Anterior cingulate cortex (tissue), 58 donors: ENCODE measurements around the gene XCR1.
"Not testable (repeated sequence)": the region's sequence is repeated elsewhere in the genome, so short reads cannot be mapped to it uniquely, and the experiment has no call there.

Experiments used
- DNase-seq, 58 donors: peaks; one replicate each; lab custom pipeline; 2025; lab: John Stamatoyannopoulos, UW

XCR1 gene

DNA sequence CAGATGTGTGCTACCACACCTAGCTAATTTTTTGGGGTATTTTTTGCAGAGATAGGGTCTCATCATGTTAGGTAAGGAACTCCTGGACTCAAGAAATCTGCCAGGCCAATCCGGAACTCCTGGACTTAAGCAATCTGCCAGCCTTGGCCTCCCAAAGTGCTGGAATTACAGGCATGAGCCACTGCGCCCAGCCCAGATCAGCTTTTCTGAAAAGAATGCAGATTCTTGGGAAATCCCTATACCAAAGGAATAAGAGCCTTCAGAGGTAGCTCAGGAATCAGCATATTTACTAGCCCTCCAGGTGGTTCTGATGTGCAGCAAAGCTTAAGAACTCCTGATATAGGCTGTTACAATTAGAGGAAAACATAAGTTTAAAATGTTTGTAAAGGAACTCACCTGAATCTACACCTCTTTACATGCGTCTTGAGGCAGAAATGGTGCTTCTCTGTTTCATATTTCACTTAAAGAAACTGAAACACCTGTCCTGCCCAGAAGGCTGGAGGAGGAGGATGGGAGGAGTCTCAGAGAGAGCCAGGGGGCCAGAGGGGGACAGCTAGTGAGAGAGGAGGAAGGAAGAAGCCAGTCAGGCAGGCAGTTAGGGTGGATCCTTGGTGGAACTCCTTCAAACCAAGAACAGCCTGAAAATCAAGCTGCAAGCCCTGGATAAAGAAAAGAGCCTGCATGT is at the start of gene XCR1:
Gene XCR1, minus strand, starts transcription at position 463 of the 685 bp plus-strand sequence. CDS start 5,536 bp downstream, outside the sequence.
- DNase-seq: no peak

GRCh38 chr3:46076606-46077005 is 49.3 kb upstream of the XCR1 start:
- no peak for DNase-seq

DNA sequence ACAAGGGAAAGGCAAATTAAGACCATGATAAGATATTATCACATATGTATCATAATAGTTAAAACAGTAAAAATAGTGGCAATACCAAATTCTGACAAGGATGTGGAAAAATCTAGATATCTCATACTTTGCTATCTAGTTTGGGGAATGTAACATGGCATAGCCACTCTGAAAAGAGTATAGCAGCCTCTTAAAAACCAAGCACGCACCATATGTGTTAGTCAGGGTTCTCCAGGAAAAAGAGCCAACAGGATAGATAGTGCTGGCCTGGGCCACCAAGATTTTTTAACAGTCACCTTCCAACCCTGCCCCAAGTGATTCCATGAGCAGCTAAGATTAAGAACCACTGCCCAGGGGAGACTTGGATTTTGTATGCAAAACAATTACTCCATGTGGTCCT is 48.5 kb upstream of the XCR1 start:
- DNase-seq: no peak

DNA sequence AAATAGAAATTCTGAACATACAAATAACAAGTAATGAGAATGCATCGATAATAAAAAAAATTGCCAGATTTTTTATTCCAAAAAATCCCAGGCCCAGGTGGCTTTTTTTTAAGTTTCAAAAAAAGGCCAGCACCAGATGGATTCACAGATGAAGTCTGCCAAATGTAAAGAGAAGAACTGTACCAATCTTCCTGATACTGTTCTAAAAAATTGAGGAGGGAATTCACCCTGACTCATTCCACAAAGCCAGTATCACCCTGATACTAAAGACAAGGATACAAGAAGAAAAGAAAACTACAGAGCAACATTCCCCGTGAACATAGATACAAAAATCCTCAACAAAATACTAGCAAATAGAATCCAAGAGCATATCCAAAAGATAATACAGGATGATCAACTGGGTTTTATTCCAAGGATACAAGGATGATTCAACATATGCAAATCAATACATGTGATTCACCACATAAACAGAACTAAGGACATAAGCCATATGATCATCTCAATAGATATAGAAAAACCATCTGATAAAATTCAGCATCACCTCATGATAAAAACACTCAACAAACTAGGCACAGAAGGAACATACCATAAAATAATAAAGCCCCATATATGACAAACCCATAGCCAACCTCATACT is 44.1 kb upstream of the XCR1 start:
- peak in 1 of 58 donors; percentile 15 for DNase-seq

DNA sequence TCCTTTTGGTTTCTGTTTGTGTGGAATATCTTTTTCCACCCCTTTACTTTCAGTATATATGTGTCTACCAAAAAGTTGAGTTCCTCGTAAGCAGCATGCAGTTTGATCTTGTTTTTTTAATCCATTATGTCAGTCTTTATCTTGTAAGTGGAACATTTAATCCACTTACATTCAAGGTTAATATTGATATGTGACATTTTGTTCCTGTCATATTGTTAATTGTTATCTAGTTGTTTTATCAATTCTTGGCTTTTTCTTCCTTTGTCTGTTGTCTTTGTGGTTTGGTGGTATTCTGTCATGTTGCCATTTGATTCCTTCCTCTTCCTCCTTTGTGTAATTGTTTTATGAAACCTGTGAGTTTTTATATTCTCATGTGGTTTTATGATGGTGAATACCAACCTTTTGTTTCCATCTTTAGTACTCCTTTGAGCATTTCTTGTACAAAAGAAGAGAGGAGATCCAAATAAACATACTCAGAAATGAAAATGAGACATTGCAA is 43.4 kb upstream of the XCR1 start:
- DNase-seq: no peak

- no peak for DNase-seq
Measured at GRCh38 chr3:46068501-46068900, 41.2 kb upstream of the XCR1 start.

- DNase-seq: no peak
Measured at GRCh38 chr3:46067401-46067800, 40.1 kb upstream of the XCR1 start.

GRCh38 chr3:46065750-46066256 is 38.5 kb upstream of the XCR1 start:
- peak in 2 of 58 donors; percentile 1 to 33 for DNase-seq

DNA sequence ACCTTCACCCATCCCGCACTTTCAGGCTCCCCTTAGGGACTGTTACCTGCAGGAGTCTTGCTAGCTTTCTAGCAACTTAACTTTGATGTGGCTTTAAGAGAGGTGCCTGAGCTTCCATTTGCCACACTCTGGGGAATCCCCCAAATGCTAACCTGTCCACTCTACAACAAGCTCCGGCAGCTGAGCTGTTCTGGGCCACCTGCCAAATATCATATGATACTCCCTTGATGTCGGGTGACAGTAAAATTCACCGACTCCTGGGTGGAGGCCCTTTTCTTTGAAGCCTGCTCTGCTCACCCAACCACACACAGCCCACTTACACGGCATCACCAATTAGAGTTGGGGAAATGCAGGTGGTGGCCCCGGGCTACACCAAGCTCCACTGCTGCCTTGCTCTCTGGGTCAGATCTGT is 38.0 kb upstream of the XCR1 start:
- DNase-seq: no peak

DNA sequence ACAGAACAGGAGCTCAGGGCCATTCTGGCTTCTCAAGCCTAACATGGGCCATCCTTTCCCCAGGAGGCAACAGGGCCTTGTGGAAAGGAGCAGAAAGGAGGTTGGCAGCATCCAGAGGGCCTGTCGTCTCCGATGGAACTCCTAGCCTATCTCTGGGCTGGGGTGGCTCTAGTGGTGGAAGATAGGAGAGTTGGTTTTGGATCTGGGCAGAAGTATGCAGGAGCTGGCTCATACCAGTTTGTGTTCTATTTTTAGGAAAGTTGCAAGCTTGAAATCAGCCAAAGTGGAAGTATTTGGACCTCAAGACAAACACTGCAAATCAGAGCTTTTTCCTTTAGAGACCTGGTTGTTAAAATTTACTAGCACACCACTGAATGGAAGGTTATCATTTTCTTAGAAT is 35.4 kb upstream of the XCR1 start:
- DNase-seq: no peak

DNA sequence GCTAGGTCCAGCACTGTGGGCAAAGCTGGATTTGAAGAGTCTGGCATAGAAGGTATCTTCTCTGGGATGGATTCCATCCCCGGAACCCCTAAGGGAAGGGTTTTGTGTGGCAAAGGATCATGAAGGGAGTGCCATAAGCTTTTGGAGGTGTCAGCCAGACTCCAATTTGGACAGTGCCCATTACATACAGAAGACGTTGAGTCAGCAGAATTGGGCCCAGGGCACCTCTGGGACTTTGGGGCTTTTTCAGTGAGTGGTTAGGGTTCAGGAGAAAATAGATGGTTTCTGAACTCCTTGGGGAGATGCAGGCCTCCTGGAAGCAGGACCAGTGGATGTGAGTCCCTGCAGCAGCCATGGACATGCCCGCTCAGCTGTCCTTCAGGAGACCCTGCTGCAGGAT is 34.6 kb upstream of the XCR1 start:
- no peak for DNase-seq

GRCh38 chr3:46061108-46061720 is 33.9 kb upstream of the XCR1 start:
- no peak for DNase-seq

GRCh38 chr3:46060551-46060950 is 33.3 kb upstream of the XCR1 start:
- no peak for DNase-seq

DNA sequence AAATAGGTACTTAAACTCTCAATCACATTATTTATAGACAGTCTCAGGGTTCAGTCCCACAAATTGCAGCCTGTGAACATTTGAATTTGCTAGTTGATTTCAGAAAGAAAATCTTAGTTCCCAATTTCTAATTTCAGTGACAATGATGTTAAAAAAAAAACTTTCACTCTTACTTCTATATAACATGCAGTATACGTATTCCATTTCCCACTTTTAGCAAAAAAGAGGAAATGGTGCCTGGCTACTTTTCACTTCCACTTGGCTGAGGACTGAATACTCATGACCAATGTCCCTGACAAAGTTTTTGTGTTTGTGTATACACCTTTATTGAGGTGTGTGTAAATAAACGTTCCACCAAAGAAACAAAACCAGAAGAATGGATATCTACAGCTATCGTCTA is 32.1 kb upstream of the XCR1 start:
- peak in 1 of 58 donors; percentile 29 for DNase-seq

DNA sequence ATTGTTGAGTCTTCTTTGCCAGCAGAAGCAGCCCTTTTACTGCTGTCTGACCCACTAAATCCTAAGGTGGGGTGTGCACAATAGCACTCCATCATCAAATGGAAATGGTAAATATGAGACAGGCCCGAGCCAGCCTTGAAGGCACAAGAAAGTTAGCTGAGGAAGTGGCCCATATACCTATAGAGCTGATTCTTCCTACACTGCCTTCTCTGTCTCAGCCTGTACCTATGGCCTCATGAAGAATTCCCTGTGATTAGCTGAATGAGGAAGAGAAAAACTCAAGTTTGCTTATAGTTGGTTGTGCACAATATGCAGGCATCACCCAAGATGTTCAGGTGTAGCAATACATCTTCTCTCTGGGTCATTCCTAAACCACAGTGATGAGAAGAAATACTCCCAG is 31.7 kb upstream of the XCR1 start:
- DNase-seq: no peak

DNA sequence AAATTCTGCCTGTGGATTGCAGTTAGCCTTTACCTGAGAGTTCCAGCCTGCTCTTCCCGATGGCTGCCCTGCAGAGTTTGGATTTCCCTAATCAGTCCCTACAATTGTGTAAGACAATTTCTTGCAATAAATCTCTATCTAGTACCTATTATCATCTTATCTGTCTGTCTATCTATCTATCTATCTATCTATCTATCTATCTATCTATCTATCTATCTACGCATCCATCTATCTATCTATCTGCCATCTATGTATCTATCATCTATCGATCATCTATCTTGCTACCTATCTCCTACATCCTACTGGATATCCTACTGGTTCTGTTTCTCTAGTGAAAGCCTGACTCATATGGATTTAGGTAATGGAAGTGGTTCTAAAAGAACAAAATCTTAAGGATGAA is 30.4 kb upstream of the XCR1 start:
- DNase-seq: no peak

DNA sequence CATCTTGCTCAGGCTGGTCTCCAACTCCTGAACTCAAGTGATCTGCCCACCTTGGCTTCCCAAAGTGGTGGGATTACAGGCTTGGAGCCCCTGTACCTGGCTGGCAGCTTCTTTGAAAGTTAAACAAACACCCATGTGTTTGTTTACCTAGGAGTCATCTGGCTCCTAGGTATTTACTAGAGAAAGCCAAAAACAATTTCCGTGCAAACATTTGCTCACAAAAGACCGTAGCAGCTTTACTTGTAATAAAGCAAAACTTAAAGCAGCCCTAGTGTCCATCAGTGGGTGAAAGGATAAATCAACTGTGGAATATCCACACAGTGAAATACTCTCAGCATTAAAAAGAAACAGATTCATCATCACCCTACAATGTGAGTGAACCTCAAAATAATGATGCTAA is 29.4 kb upstream of the XCR1 start:
- DNase-seq: no peak

- not testable (repeated sequence) for DNase-seq
Measured at GRCh38 chr3:46053761-46054515, 26.7 kb upstream of the XCR1 start.

- DNase-seq: not testable (repeated sequence)
Measured at GRCh38 chr3:46053265-46053664, 26.0 kb upstream of the XCR1 start.

DNA sequence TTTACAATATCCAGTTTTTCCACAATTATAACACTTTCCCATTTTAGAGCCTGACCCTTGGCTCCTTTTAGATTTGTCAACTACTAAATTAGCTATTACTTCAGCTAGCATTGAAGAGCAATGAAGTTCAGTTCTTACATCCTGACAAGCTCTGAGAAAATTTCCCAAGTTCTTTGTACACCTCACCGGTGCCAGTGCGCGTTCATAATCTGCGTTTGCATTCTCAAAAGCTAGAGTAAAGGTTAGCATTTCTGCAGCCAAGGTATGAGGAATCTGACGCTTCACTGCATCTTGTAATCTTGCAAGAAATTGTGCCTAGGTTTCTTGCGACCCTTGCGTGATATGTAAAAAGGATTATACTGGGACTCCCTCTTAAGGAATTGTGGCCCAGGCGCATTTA is 25.2 kb upstream of the XCR1 start:
- DNase-seq: no peak

GRCh38 chr3:46049093-46049492 is 21.8 kb upstream of the XCR1 start:
- DNase-seq: no peak
